NCI-H510A treated with DMSO at 0.1 percent for 48 hours (cell line): Measurements from ENCODE around the gene SUPT4H1.
"Not testable (repeated sequence)": the region's sequence is repeated elsewhere in the genome, so short reads cannot be mapped to it uniquely, and the experiment has no call there.

Source experiments
- DNase-seq: peaks from one replicate; lab custom pipeline; 2025; lab: John Stamatoyannopoulos, UW

SUPT4H1 gene

DNA sequence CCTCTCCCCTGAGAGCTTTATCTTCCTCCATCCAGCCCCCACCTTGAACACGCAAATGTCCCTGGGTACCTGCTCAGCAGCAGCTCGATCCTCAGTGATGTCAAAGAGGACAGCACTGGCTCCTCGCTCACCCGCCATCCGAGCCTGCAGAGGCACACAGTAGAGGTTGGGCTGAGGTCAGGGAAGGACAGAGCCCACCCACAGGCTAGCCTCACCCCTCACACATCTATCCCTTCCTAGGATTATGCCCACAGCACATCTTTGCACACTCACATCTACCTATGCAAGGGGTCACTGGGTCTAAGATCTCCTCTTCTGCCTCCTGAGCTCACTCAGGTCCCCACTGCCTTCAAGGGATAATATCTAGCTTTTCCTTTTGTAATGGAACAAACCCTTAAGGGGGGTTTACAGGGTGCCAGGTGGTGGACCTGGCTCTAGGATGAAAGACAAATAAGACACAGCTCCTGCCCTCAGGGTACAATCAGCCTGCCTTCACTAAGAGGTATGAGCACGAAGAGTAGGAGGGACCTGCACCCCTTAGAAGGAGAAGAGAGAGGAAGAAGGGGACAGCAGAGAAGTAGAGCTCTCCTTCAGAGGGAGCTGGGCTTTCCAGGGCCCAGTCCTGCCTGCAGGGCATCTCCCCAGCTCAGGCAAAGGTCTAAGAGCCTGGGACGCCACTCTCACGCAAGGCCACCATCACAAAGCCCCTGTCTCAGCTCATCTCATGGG lies 11.6 kb upstream of the SUPT4H1 start:
- DNase-seq = no peak

DNA sequence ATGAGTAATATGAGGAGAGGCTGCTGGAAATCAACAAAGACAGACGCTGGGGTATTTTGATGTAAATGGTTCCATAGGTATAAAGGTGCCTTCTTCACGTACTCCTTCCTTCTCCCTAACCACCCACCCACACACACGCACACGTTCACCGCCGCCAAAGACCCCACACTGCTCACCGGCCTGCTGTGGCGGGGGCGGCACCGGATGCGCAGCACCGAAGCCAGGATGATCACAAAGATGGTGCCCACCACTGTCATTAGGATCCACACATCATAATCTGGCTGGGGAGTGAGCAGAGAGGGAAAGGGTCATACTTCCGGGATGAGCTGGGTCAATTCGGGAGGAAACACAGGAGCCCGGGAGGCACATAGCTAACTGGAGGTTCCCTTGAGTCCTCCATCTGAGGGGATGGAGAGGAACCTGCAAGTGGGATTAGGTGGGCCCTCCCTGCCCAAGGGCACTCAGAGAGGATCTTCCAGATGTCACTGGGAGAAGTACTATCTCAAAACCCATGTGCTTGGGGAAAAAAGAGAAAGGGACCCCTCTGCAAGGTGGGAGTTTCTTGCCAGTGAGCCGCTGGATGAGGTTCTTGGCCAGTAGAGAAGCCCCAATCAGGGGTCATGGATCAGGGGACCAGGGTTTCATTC lies 10.5 kb upstream of the SUPT4H1 start:
- no peak for DNase-seq

DNA sequence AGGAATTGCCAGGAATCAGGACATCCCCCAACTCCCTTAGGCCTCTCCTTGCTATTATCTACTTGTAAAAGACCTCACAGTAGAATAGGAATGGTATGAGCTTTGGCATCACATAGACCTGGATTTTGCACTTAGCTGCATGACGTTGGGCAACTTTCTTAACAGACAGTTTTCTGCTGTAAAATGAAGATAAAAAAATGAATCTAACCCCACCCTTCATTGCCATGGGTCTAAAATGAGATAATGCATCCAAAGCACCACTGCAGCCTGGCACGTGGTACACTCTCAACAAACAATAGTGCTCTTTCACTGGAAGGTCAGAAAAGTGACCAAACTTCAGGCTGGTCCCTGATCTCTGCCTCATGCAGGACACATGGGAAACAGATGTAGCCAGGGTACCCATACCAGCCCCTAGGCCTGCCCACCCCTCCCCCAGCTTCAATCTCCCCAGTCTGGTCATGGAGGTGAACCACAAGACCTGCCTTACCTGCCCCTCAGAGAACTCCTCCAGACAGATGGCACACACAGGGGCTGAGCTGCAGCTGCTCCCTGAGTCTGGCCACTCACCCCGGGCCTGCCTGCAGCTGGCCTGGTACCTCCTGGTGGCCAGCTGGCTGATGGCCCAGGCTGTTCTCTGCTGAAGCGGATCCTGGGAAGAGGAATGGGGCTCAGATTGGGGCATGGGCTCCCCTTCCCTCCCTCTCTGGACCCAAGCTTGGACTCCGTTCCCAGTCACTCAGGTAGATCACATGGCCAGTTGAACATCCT lies 8.5 kb upstream of the SUPT4H1 start:
- DNase-seq = no peak

DNA sequence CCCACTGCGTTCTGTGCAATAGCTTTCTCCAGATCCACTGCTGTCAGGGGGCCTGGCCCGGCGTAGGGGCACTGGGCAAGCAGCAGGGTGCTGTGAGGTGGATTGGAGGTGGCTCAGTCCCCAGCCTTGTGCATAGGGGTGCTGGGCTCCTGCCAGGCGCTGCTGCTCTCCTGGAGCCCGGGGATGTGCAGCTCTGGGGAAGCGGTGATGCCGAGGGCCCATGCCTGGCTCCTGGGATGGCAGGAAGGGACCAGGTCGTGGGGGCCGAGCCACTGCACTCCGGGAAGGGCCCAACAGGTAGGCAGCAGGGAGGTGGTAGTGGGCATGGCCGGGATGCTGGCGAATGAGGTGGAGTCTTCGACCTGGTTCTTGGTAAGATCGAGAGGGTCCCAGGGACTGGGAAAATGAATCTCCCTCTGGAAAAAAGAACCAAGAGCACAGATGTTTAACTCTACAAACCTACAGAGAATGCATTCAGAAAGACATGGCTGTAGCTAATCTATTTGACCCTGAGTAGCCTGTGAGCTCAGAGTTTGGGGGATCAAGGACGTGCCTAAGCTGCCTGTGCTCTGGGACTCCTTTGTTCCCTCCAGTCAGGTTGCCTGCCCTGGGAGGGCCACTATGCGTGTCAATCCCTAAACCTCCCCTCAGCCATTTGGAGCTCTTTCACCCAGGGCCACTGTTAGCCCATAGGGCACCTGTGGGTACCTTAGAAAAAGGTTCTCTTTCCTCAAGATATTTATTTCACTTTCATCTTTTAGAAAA lies 6.6 kb upstream of the SUPT4H1 start:
- no peak for DNase-seq

DNA sequence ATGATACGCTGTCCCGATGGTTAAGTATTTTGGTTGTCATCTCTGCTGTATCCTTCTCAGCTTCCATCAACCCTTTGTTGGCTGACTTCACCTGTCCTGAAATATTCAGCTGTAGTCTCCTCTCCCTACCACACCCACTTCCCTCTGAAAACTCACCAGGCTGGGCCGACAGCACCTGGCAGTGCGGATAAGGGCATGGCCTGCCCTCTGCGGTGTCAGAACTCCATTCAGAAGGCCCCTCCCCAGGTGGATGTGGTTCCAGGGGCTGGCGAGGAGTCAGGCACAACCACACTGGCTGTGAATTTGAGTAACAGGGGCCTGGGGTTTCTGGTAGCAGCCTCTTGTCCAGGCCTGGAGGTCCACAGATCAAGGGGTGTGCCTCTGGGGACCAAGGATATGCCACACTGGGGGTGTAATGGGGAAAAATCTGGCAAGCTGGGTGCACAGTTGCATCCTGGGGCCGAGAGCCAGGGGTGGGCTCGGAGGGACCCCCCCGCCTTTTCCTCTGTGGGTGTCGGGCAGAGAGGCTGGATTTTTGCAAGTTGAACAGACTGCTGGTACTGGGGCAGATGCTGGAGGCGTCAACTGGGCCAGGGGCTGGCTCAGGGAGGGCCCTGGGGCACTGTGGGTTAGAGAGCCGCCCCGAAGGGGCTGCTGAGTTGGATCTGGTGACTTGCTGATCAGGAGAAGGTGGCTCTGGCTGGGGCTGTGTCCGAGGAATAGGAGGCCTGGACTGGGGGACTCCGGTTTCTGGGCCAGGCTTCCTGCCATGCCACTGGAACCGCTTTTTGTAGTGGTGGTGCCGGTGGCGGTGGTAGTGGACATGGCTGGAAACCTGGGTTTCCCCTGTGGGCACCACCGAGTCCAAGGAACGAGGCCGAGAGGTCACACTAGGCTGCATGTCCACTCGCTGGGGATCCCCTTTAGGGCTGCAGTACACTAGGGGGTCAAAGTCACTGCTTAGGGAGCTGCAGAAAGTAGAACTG lies 5.6 kb upstream of the SUPT4H1 start:
- no peak for DNase-seq

DNA sequence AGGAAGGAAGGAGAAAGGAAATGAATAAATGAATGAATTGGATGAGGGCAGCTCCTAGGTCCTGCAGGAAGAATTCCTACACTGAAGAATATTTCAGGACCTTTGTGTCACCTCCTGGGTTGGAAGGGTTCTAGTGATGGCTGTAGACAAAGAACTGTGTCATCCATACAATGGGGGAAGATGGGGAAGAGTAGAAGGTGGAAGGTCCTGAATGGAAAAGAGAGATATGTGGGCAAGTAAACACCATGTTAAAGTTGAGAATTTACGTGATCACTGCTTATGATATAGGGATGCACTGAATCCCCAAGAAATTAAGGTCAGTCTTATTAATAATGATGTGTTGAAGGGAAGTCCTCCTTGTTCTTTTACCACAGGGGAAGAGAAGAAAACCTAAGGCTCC lies 4.2 kb upstream of the SUPT4H1 start:
- no peak for DNase-seq

DNA sequence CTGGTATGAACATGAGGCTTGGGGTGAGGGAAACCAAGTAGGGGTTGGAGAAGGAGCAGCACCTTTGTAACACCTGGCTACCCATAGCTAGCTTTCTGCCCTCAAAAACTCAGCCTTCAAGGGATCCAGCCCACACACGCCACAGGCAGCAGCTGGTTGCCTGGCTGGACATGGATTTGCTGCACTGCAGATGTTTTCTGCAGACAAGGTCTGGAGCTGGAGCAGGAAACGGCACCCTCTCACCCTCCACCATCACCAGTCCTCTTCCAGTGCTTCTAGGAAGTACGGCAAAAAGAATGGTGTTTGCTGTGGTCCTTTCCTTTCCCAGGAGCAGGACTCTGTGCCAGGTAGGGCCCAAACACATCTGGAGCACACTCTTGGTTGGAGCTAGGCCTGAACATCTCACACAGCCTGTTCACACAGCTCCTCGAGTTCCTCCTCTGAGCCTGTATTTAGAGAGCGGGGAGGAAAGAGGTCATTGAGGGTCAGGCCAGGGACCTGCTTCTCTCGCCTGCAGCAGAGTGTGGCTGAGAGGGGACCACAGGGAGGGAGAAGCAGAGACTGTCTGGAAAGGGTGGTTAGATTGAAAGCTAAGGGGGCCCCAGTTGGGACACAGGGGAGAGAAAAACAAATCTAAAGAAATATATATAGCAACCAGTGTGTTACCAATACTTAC lies 2.7 kb upstream of the SUPT4H1 start:
- no peak for DNase-seq

DNA sequence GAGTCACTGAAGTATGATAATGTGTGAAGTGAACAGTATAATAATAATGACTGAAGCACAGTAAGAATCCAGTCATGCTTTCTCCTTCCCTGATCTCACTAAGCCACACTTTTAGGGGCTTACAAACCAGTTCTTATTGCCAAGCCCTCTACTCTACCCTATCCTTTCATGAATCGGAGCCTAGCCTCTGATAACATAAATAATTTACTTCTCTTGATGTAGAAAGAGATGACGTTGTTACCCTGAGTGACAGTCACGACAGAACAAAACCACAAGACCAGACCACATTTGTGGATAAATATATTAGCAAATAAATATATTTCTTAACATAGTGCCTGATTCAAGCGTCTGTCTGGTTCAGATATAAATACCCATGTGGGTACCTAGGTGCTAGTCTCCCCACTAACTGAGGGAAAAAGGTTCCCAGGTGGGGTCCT lies 1.4 kb upstream of the SUPT4H1 start:
- DNase-seq = no peak

DNA sequence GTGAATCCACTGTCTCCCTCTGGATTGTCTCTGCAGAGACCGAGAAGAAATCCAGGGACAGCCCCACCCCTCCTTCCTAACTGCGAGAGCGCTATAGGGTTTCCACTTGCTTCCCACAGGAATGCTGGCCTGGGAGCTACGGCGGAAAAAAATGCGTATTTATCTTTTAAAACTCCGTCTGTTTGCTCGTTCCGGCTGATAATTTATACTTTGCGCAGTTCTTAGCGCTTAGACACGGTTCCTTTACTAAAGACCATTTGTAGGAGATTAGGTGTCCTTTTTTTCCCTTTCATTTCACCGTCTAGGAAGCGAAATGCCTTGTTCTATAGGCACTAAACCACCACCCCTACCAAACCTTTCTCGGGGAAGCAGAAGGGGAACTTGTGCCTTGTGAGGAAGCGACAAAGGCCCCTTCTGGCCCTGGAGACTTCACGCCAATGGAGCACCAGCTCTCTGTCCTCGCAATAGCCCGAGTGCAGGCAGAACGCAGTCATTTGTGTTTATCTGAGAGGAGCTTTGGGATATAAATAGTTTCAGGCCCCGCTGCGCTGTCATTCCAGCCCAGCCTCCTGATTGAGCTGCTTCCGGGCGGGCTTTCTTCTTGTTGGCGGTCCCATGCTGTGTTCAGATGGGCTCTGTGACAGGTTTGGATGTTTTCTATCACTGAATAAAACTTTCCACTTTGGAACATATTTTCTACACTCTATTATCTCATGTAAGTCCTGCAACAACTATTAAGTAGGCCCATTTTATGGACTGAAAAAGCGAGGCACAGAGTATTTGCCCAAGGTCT lies 791 bp upstream of the SUPT4H1 start:
- no peak for DNase-seq

DNA sequence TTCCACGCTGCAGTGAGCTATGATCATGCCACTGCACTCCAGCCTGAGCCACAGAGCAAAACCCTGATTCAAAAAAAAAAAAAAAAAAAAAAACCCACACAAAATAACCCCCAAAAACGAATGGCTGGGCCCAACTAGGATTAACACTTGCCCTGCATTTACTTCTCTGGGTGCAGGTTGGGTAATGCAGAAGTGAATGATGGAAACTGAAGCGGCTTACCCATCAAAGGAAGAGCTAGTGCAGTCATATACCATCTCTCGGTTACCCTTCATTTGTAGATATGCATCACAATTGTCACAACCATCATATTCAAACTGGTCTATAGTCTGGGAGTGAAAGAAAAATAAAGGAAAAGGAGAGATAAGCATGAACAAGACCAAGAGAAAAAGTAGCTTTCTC lies 819 bp downstream of the SUPT4H1 start:
- DNase-seq = no peak

DNA sequence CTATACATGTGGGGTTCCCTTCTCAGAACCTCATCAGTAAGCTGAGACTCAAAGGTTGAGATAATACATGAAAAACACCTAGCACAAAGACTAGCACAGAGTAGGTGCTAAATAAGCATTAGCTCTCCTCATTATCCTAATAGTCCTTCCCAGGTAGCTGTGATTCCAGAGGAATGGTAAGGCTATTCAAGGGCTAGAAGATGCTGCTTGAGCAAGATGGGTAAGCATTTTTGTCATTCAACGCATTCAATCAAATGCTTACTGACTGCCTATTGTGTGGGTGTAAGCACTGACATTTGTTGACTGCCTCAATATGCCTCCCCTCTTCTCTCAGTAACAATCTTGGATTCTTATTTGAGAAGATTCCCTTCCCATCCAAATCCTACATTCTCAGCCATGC lies 4.0 kb downstream of the SUPT4H1 start:
- no peak for DNase-seq

DNA sequence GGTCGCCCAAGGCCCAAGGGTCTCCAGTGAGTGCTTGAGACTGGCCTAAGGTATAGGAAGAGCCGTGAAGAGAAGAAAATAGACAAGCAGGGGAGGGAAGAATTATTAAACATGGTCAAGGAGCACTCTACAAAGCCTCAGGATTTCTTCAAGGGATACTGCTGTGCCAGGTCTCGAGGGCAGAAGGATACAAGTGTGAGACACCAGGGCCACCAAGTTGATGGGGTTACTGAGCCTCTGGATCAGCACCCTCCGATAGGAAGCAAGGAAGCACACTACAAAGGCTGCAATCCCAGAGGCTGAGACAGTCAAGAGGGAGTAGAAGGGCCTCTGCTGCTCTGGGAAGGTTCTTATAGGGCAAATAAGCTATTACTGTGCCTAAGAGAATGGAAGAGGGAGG lies 6.5 kb downstream of the SUPT4H1 start:
- DNase-seq = no peak

DNA sequence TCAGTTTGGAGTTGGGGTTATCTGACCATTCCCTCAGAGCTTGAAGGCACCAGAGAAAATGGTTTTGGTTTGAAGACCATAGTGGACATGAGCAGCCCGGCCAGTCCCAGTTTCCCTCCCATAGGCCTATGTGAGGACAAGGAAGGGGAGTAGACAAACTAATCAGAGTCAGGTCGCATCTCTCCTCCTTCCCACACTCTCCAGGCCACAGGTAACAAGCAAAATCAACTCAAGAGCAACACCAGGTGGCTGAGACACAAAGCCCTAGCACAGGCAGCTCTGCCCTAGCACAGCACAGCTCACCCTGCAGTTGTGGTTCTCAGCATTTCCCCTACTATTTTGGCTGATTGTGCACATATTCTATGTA lies 7.2 kb downstream of the SUPT4H1 start:
- no peak for DNase-seq

DNA sequence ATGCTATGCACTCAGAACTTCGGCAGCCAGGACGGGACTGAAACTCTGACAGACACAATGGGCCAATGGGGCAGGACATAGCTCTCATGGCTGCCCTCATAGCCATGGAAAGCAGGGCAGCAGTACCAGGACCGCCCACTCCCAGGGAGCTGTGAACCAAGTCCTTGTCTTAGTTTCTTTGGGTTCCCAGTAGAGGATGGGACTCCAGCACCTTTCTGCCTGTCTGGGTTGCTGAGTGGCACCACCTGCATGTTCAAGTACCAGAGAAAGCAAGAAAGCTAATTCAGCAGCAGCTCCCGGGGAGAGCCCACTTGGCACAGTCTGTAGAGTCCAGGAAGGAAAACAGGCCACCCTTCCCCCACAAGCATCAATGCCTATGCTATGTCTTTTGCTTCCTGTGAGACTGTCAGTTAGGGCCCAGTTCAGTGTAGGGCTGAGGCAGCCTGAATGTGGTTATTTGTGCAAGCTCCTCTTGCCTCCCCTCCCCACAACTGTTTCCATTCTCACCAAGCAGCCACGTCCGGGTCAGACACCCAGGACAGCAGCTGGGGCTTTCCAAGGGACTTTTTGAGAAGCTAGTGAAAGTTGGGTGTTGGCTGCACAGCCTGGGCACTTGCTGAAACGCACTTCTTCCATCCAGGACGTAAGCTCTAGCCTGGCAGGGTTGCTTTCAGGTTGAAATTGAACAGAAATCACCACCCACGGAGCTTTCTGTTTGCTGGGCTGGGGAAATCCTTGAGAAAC lies 7.8 kb downstream of the SUPT4H1 start:
- no peak for DNase-seq

DNA sequence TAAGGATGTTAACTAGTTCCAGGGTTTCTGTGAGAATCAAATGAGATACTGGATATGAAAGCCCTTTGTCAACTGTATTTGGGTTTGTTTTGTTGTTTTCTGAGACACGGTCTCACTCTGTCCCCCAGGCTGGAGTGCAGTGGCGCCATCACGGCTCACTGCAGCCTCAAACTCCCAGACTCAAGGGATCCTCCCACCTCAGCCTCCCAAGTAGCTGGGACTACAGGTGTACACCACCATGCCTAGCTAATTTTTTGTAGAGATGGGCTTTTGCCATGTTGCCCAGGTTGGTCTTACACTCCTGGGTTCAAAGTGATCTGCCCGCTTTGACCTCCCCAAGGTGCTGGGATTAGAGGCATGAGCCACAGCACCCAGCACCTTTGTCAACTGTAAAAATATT lies 8.9 kb downstream of the SUPT4H1 start:
- no peak for DNase-seq

DNA sequence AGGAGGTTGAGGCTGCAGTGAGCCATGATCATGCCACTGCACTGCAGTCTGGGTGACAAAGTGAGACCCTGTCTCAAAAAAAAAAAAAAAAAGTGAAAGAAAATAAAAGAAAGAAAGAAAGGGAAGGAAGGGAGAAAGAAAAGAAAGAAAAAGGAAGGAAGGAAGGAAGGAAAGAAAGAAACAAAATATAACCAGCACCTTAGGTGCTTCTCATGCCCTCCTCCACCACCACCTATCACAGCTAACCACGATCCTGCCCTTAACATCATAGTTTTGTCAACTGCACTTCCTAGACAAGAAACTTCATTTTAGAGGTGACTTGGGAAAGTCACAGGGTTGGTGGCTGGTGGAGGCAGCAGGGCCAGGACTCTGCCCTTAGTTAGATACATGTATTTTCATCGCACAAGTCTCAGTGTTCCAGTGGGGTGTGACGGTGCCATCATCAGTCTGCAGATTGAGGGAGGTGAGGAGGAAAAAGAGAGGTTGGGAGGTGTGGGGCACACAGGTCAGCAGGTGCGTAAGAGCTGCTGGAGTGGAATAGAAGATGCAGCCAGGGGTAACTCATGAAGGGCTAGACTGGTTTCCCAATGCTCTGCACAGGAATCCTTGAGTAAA lies 10.0 kb downstream of the SUPT4H1 start:
- DNase-seq = no peak

DNA sequence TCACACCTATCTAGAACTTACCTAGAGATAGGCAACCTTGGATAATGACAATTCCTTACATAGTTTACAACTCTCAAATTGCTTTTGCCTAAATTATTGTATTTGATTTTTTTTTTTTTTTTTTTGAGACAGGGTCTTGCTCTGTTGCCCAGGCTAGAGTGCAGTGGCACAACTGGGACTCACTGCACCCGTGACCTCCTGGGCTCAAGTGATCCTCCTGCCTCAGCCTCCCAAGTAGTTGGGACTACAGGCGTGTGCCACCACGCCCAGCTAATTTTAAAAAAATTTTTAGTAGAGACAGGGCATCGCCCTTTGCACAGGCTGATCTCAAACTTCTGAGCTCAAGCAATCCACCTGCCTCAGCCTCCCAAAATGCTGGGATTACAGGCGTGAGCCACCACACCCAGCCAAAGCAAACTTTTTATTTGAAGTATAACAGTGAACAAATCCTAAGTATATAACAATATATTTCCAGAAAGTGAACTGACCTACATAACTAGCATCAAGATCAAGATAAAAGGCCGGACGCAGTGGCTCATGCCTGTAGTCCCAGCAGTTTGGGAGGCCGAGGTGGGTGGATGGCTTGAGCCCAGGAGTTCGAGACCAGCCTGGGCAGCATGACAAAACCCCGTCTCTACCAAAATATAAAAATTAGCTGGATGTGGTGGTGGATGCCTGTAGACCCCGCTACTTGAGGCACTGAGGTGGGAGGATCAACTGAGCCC lies 10.7 kb downstream of the SUPT4H1 start:
- not testable (repeated sequence) for DNase-seq

DNA sequence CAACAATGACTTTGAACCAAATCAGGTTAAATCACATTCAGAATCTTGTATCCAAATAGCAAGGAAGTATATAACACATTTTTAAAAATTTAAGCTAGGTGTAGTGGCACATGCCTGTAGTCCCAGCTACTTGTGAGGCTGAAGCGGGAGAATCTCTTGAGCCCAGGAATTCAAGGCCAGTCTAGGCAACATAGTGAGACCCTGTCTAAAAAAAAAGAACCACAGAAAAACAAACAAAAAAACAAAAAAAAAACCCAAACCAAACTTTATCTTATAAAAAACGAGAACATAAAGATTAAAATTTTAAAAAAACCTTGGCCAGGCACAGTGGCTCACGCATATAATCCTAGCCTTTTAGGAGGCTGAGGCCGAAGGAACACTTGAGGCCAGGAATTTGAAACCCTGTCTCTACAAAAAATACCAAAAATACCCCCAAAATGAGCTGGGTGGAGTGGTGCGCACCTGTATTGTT lies 11.6 kb downstream of the SUPT4H1 start:
- DNase-seq = no peak
